GOT3 (cell line): ENCODE data around the gene UNC119B.
A peak's percentile ranks its signal among the peaks of the same experiment; 100 is the strongest.
"Not testable (repeated sequence)": the region's sequence is repeated elsewhere in the genome, so short reads cannot be mapped to it uniquely, and the experiment has no call there.

Source experiments
- DNase-seq: peaks from one replicate; lab custom pipeline; 2025; ENCODE audit warnings: mixed read lengths; lab: John Stamatoyannopoulos, UW

The UNC119B gene

DNA sequence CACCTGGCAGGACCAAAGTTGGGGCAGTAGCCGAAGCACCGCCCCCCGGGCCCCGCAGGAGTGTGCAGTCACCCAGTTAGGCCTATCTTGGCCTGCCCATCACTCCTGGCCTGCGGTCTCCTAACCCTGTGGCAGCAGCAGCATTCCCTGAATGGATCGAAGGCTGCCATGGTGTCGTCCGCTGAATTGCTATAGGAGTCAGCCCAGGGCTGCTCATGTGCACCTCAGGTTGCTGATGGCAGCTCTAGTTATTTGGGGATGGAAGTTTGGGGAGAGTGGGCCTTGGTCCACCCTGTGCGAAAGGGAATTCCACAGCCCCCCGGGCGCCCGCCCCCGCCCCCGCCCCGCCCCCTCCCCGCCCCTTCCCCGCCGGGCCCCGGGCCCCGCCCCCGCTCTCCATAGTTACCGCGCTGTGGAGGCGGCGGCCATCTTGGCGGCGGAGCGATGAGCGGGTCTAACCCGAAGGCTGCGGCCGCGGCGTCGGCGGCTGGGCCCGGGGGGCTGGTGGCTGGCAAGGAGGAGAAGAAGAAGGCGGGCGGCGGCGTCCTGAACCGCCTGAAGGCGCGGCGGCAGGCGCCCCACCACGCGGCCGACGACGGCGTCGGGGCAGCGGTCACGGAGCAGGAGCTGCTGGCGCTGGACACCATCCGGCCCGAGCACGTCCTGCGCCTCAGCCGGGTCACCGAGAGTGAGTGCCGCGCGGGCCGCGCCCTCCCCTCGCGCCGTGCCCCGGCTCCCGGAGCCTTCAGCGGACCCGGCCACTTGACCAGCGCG is at the start of gene UNC119B:
TSS of gene UNC119B (plus strand) at position 428 of the 774 bp plus-strand sequence. CDS start at position 445, 17 bp downstream.
- peak; percentile 60 for DNase-seq

DNA sequence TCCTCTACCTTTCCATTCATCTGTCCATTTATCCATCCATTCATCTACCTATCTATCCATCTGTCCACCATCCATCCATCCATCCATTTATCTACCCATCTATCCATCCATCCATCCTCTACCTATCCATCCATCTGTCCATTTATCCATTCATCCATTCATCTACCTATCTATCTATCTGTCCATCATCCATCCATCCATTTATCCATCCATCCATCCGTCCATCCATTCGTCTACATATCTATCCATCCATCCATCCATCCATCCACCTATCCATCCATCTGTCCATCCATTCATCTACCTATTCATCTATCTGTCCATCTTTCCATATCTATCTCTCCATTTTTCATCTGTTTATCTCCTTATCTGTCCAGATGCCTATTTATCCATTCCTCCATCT is 48.8 kb upstream of the UNC119B start:
- DNase-seq = no peak

DNA sequence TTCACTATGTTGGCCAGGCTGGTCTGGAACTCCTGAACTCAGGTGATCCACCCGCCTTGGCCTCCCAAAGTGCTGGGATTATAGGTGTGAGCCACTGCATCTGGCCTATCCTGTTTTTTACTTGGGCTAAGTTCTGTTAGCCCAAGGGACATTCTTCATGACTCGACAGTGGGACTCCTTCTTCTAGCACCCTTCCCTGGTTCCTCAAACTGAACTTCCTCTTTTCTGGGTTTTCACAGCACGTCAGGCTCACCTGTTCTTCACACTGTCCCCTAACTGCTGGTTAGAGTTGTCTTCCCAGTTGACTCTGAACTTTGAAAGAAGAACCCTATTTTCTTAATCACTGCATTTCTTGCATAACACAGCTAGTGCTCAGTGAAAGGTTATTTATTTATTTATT is 47.4 kb upstream of the UNC119B start:
- DNase-seq = no peak

DNA sequence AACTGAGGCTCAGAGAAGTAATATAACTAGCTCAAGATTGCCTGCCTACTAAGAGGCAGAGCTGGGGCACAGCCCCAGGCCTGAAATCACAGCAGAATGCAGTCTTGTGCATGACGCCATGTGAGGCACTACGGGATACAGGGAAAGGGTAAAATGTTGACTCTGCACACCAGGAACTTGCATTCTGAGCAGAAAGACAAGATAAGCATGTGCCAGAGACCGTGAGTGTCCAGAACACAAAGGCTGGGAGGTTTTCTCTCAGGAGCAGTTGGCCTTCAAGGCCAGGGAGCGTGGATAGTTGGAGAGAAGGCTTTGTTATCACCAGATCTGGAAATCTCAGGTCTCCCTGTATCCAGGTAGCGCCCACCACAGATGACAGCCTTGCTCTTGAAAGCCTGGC is 46.5 kb upstream of the UNC119B start:
- no peak for DNase-seq

DNA sequence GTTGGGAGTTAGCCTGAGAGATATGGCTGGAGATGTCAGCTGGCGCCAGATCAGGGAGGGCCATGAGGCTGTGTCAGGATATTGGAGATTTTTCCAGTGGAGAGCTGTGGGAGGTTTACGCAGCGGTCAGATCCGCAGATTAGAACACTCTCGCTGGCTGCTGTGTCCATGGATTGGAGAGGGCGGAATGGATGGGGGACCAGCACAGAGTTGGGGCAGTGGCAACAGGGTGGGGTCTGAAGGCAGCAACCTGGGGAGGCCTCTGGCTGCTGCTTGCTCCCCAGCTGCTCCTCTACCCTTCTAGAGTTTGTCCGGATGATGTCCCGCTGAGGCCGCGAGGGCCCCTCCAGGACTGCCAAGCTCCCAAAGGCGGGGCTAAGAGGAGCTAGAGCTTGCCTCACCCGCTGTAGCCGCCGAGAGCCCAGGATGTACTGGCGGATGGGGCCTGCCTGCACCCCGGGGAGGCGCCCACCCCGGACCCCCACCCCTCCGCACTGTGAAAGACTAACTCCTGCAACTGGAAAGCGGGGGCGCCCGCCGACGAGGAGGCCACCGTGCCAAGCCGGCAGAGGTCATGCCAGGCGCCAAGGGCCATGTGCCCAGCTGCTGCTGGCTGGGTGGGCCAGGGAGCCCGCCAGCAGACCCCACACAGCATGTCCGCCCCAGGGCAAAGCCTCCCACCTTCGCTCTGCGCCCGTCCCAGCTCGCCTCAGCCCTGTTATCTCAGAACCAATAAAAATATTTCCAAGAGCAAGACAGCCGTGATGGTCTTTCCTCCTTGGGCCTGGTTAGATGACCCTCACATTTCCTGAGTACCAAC is 43.5 kb upstream of the UNC119B start:
- no peak for DNase-seq

DNA sequence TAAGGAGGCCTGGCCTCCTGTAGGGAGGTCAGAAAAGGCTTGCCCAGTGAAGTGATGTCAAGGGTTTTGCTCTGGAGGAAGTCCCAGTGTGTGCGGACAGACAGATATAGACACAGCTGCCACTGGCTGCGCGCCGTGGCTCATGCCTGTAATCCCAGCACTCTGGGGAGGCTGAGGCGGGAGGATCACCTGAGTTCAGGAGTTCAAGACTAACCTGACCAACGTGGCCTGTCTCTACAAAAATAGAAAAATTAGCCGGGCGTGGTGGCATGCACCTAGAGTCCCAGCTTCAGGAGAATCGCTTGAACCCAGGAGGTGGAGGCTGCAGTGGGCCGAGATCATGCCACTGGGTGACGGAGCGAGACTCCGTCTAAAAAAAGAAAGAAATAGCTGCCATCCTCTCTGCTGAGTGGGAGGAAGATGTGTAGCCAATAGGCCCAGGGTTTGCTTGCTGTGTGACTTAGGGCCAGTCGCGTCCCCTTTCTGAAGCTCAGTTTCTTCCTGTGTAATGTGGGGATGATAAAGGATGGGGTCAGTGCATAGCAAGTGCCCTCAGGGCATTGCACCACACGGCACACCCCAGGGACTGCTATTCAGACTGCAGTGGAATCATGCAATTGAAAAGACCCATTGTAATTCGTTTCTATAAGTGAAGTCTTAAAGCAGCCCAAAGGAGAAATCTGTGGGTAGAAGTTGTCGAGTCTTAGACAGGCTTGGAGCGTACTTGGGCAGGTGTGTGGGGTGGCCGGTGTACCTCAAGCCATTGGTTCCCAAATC is 42.0 kb upstream of the UNC119B start:
- DNase-seq = no peak

DNA sequence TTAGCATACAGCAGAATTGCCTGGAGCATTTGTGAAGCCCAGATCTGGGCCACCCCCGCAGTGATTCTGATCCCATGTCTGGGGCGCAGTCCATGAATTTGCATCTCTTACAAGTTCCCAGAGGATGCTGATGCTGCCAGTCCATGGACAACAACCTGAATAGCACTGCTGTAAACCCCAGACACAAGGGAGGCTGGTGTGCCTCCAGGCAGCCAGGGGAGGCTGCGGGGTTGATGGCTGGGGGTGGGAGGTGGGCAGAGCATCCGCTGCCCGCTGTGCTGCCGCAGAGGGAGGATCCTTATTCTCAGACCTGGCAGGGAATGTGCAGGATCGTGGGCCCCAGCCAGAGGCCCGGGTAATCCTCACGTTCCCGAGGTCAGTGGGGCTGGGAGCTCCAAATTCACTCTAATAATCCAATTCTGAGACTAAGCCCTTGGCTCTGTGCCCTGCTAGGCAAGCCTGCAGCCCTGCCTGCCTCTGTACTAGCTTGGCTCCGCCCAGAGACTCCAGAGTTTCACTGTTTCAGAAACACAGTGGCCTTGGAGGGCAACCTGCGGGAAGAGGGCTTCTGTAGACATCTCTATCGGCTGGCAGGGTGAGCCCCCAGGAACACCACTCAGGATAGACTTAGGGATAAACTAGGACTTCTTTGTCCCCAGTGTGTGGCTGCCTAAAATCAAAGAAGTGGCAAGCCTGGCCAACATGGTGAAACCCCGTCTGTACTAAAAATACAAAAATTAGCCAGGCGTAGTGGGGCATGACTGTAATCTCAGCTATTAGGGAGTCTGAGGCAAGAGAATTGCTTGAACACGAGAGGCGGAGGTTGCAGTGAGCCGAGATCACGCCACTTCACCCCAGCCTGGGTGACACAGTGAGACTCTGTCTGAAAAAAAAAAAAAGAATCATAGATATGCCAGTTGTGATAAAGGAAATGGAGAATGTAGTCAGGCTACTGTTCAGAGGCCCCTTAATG is 41.1 kb upstream of the UNC119B start:
- DNase-seq = no peak

DNA sequence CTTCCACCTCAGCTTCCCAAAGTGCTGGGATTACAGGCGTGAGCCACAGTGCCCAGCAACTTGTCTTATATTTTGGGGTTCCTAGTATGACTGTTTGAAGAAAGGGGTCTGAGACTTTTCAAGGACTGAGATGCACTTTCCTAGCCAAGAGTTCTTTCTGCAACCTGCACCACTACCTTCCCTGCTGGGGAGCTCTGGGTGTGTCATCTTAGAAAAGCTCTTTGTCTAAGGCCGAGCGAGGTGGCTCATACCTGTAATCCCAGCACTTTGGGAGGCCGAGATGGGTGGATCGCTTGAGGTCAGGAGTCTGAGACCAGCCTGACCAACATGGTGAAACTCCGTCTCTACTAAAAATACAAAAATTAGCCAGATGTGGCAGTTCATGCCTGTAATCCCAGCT is 40.0 kb upstream of the UNC119B start:
- not testable (repeated sequence) for DNase-seq

DNA sequence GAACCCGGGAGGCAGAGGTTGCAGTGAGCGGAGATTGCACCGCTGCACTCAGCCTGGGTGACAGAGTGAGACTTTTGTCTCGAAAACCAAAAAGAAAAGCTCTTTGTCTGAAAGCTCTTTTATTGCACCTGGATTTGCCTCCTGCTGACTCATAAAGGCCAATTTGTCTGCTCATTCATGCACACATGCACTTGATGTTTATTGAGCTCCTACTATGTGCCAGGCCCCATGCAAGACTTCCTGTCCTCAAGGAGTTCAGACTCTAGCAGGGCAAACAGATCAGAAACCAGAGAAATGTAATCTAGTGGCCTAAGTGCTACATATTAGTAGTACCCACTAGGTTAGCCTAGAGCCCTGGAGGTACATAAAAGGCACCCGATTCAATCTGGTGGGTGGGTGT is 39.6 kb upstream of the UNC119B start:
- no peak for DNase-seq

DNA sequence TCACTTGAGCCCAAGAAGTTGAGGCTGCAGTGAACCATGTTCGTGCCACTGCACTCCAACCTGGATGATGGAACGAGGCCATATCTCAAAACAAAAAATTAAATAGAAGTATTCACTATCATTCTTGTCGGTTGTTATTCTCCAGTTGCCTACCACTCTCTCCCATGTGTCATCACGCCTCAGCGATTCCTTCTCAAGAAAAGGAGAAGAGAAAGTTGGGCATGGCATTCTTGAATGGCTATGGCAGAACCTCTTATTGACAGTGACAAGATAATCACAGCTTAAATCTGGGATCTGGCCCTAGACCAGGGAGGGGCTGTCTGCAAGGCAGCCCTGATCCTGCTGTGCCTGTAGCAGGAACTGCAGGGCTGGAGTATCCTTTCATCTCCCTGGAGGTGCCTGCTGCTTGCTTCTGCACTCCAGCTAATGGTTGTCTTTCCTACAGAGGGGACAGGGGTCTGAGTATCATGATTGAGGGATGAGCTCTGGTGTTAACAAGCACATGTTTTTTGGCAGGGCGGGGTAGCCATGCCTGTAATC is 36.1 kb upstream of the UNC119B start:
- DNase-seq = no peak

DNA sequence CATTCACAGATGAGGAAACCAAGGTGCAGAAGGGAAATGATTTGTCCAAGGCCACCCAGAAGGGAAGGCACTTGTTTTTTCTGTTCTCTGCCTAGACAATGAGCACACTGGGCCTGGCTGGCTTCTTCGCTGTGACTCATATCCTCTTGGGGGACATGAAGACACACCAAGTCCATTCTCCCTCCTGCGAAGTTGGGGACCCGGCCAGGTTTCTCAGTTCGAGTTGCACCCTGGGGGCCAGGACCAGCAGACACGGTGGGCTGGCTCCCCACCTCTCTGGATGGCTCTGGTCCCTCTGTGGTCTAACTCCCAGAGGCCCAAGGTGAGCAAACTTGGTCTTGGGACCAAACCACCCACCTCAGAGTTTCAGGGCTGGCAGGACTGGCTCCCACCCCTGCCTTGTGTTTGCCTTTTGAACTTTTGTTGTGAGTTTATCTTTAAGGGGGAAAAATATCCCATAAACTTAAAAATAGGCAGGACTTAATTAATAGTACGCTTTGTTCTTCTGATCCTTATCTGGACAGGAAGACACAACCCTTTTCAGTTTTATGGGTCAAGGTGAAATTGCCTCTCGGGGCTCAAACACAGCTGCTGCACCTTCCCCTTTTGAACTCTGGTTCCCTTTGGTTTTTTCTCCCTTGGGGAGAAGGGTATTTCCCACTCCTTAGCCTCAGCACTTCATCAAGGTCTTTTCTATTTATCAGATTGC is 32.3 kb upstream of the UNC119B start:
- no peak for DNase-seq

DNA sequence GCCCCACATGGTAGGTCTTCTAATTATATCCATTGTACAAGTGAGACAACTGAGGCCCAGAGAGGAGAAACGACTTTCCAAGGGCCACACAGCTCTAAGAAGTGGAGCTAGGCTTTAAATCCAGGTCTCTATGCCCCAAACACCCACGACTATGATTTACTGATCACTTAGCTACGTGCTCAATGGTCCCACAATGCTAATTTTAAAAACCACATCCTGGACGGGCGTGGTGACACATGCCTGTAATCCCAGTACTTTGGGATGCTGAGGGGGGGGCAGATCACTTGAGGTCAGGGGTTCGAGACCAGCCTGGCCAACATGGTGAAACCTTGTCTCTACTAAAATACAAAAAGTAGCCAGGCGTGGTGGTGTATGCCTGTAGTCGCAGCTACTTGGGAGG is 31.7 kb upstream of the UNC119B start:
- no peak for DNase-seq

DNA sequence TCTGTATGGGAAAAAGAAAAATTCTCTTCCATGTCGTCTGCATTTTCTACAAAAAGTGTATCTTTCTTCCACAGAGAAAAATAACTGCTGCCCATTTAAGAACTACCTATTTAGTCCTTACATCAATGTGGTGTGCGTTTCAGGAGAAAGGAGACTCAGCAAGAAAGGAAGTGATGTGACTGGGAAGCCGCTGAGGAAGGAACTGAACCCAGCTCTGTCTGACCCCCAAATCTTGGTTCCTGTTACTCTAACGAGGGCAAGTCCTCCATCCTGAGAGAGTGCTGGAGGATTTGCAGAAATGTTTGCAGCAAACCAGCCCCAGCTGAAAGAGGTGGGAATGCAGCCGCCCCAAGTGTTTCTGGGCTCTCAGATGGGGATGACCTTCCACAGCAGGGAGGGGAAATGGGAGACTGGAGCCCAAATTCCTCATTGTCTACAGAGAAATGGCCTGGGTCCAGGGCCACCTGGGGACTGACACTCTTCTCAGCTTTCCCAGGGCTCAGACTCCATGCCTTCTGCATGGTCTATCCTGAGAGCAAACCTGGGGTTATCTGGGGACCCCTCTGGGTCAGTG is 30.0 kb upstream of the UNC119B start:
- DNase-seq = no peak

DNA sequence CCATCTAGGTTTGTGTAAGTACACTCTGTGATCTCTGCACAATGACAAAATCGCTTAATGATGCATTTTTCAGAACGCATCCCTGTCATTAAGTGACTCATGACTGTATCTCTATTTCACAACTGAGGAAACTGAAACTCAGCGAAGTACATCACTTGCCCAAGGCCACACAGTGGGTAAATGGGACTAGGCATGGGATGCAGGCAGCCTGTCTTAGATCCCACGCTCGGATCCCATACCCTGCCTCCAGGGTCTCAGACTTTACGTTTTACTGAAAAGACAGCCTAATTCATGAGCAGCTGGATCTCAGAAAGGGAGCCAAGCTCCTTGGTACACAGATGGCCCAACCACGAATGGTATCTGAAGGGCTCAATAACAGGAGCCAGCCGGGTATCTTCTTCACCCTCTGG is 25.7 kb upstream of the UNC119B start:
- DNase-seq = no peak

DNA sequence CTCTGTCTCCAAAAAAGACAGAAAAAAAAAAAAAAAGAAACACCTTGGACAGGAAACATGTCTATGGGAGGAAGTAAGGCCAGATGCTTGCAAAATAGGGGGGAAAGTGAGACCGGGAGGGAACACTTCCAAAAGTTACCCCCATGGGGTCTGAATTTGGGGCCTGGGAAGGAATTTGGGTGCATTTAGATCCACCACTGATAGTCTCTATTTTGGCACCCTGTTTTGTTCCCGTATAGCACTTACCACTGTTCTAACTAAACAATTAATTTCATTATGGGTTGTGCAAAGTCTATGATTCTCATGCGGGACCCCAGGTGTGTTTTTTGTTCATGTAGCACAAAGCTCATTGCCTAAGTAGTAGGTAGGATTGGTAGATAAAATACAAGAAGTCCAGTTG is 24.7 kb upstream of the UNC119B start:
- no peak for DNase-seq

DNA sequence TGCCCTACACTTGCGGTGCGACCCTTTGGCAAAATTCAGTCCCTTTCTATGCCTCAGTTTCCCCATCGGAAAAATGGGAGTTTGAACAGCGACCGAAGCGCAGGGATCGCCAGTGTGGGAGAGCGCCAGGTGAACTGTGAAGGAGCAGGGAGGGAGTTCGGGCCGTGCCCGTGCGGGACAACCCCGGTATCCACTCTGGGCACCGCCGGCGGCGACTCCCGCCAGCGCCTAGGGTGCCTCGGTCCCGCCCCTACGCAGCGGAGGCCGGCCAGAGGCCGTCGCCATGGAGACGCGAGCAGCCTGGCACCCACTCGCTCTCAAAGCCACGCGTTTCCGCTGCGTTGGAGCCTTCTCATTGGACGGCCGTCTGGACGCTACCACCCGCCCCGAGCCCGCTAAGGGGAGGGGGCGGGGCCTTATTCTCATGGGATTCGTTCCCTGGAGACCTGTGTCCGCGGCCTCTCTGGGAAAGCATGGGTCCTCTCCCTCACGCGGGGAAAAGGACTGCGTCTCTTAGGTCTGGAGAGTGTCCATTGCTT is 24.0 kb upstream of the UNC119B start:
- DNase-seq = peak; percentile 93

DNA sequence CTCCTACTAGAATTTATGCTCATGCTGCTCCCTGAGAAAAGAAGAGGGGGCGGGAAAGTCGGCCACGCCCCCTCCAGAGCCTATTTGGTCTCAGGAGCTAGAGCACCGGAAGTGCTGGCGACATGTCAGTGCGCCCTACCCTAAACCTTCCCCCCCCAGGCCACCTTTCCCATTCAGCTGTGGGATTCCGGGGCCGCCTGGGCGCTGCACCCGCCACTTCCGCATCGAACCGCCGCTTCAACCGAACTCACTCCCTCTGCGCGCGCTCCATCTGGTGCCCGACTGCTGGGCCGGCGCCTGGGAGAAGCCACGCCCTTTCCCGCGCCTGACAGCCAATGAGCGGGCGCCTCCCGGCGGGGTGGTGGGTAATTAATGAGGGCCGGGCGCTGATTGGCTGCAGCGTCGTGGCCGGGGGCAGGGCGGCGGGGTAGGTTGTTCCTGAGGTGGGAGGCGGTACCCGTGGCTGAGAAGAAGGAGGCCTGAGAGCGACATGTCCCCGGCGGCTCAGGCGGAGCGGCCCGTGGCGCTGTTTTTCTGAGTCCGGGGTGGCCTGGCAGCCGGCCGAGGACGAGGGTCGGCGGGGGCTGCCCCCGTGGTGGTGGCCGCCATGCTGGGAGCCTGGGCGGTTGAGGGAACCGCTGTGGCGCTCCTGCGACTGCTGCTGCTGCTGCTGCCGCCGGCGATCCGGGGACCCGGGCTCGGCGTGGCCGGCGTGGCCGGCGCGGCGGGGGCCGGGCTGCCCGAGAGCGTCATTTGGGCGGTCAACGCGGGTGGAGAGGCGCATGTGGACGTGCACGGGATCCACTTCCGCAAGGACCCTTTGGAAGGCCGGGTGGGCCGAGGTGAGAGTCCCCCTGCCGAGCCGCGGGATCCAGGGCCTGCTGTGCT is 23.3 kb upstream of the UNC119B start, which contains the start of gene MLEC:
TSS of gene MLEC (plus strand) at position 460 of the 888 bp plus-strand sequence. CDS start at position 608, 148 bp downstream.
- DNase-seq = peak; percentile 97

DNA sequence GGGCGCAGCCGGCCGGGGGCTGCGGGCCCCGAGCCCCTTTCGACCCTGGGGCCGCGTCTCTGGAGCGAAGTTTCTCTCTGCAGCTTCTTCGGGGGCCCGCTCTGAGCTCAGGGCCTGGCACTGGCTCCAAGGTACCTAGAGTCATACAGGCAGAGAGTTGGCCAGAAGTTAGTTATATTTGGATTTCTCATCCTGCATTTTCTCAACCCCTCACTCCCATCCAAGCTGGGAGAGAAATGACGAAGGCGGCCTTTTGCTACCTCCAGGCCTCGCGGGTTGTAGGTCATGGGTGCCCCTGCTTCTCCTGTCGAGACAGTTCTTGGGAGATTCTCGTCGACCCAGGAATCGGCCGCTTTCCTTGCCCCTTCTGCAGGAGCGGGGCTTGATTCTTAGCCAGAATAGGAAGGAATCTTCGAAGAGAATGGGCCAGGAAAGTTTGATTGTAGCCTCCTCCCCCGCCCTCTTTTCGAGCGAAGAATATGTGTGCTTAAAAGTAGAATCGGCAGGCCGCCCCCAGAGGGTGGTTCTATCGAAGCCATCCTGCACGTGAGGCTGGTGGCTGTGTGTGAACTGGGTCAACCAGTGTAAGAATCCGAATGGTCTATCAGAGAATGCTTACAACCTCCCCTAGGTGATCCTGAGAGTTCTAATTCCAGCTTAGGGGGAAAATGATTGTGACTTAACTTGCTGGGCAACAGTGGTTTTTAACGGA is 22.5 kb upstream of the UNC119B start:
- no peak for DNase-seq
